D721Med (cell line): ENCODE data around the gene UGT1A4.

ENCODE experiments used
- DNase-seq: peaks from one replicate; pipeline ENCODE4 v3.0.0; 2011; ENCODE audit warnings: low spot score; ENCODE audit not compliant: insufficient read length
- FAIRE-seq: peaks from 2 replicates; lab custom pipeline; 2011; peaks lifted over from hg19 to GRCh38; lab: Jason Lieb, UNC
- TF ChIP-seq, protein P1 (sequence below): IDR thresholded peaks from 2 replicates; pipeline ENCODE4 v1.5.1; 2012; ENCODE audit warnings: mild to moderate bottlenecking, control low read depth; ENCODE audit not compliant: insufficient read depth; ENCODE audit errors: missing control alignments

UGT1A4 gene

DNA sequence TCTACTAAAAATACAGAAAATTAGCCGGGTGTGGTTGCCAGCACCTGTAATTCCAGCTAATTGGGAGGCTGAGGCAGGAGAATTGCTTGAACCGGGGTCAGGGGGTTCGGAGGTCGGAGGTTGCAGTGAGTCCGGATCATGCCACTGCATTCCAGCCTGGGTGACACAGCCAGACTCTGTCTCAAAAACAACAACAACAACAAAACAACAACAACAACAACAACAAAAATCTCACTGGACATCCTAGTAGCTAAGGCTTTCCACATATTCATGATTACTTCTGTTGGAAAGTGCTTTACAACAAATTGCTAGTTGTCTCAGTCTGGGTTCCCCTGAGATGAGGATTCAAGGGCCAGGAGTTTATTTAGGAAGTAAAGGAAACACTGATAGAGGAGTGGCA is 55.3 kb downstream of the UGT1A4 start:
- FAIRE-seq (no peak), DNase-seq (no peak)
- TF ChIP-seq, protein P1, sequence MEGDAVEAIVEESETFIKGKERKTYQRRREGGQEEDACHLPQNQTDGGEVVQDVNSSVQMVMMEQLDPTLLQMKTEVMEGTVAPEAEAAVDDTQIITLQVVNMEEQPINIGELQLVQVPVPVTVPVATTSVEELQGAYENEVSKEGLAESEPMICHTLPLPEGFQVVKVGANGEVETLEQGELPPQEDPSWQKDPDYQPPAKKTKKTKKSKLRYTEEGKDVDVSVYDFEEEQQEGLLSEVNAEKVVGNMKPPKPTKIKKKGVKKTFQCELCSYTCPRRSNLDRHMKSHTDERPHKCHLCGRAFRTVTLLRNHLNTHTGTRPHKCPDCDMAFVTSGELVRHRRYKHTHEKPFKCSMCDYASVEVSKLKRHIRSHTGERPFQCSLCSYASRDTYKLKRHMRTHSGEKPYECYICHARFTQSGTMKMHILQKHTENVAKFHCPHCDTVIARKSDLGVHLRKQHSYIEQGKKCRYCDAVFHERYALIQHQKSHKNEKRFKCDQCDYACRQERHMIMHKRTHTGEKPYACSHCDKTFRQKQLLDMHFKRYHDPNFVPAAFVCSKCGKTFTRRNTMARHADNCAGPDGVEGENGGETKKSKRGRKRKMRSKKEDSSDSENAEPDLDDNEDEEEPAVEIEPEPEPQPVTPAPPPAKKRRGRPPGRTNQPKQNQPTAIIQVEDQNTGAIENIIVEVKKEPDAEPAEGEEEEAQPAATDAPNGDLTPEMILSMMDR = no peak

DNA sequence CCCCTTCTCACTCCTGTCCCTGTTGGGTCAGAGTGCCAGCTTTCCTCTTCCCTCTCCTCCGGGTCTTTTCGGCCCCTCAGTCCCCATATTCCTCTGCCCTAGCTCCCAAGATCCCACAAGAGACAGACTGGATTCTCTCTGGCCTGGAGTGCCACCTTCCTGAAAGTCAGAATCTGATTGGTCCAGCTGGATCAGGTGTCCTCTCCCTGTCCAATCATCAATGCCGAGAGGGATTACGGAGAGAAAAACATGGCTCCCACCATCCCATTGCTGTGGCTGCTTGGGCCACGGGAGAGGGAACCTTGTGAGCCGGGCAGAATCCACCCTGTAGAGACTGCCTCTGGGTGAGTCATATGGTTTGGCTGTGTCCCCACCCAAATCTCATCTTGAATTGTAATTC is 56.9 kb downstream of the UGT1A4 start:
- FAIRE-seq = no peak
- TF ChIP-seq, protein P1 = no peak
- DNase-seq = no peak

DNA sequence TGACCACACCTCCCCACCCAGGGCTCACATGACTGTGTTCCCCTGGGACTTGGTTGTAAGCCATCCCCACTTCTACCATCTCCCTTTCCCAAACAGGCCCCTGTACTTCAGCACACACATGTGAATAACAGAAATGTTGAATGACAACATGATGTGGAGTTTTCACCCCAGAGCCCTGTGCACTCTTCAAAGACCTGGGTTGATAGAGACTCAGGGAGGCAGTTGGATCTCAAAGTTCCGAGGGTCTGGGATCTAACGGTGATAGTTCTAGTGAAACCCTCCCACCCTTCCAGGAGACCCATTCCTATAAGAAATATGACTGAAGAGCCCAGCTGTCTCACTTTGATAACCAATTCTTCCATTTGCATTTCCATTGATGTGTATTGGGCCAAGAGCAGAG is 59.5 kb downstream of the UGT1A4 start, which contains the start of gene MROH2A:
Gene MROH2A (plus strand): TSS at position 301 of the 400 bp plus-strand sequence. CDS start 1,029 bp downstream, outside the sequence.
- TF ChIP-seq, protein P1 = no peak
- FAIRE-seq (no peak), DNase-seq (no peak)

DNA sequence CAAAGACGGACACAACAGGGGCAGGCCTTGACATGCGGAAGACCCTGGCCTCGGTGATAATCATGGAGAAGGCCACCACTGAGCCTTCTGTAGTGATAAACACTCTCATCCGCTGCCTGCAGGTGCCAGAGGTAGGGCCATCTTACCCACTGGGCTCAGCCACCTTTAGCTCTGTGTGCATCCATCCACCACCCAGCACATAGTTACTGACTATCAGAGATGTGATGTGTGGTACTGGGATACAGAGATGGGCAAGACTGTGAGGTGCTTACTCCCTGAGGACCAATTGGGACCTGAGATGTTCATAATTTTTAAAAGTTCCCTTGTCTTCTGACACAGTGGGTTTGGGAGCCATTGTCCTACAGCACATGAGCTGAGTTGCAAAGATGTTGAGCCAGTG is 61.2 kb downstream of the UGT1A4 start:
- TF ChIP-seq, protein P1 = no peak
- FAIRE-seq (no peak), DNase-seq (no peak)

DNA sequence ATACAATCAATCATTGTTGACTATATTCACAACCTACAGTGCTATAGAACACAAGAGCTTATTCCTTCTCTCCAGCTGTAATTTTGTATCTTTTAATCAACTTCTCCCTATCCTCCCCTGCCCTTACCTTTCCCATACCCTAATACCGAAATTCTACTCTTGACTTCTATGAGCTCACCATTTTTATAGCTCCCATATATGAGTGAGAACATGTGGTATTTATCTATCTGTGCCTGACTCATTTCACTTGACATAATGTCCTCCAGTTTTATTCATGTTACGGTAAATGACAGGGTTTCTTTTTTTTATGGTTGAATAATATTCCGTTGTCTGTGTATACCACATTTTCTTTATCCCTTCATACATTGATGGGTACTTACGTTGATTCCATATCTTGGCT is 62.2 kb downstream of the UGT1A4 start:
- DNase-seq (no peak), FAIRE-seq (no peak)
- TF ChIP-seq, protein P1 = no peak

DNA sequence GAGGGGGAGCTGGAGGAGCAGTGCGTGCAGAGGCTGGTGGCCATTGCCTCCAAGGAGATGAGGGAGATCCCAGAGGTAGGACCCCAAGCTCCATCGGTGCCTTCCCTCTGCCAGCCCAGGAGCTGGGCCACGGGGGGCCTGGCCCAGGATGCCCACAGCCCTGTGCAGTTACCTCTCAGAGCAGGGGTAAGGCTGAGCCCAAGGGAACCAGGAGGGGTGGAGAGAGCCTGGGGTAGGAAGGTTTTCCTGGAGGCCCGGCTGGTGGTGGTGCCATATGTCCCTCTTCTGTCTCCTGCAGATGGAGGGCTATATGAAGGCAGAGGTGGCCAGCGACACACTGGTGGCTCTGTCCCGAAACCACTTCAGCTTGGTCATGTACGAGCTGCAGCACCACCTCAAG is 71.0 kb downstream of the UGT1A4 start:
- TF ChIP-seq, protein P1 = no peak
- FAIRE-seq (no peak), DNase-seq (no peak)

DNA sequence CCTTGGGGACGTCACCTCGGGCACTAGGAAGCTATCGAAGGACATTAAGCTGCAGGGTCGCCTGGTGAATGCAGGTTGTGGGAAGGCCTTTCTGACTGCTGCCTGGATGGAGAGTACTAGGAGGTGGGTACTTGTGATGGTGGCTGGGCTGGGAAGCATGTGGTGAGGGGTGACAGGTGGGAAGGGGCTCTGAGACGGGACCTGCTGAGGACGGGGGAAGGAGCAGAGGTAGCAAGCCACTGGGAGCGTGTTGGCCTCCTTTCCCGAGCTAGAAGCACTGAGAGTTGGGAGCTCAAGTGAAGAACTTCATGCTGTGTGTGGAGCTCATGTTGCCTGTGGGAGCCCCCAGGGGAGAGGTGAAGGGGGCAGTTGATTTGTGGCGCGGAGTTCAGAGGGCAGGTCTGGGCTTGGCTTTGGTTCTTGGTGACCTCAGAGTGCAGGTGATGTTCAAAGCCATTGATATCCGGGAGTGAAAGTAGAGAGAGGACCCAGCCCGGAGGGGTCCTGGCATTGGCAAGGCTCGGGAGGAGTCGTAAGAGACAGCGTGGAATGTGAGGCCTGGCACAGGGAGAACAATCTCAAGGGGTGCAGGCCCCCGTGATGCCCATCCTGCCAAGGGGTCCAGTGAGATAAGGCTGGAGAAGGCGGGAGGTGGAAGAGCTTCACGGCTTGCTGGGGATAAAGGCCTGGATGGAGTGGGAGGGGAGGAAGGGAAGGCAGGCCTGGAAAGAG is 72.8 kb downstream of the UGT1A4 start:
- FAIRE-seq = no peak
- no peak for DNase-seq
- TF ChIP-seq, protein P1 = no peak
